Measurements from ENCODE around the gene ACTR1B.
"Not testable (repeated sequence)": the region's sequence is repeated elsewhere in the genome, so short reads cannot be mapped to it uniquely, and the experiment has no call there.

Gene ACTR1B

GRCh38 chr2:97673182-97673914 is 9.5 kb upstream of the ACTR1B start:
- TF ChIP-seq ZNF274 (IDR thresholded peaks at IDR 0.05; ENCODE audit: low read depth, low read length) = no peak
- H3K4me3 ChIP-seq (ENCODE audit: low read length) = no peak overlapping the region

DNA sequence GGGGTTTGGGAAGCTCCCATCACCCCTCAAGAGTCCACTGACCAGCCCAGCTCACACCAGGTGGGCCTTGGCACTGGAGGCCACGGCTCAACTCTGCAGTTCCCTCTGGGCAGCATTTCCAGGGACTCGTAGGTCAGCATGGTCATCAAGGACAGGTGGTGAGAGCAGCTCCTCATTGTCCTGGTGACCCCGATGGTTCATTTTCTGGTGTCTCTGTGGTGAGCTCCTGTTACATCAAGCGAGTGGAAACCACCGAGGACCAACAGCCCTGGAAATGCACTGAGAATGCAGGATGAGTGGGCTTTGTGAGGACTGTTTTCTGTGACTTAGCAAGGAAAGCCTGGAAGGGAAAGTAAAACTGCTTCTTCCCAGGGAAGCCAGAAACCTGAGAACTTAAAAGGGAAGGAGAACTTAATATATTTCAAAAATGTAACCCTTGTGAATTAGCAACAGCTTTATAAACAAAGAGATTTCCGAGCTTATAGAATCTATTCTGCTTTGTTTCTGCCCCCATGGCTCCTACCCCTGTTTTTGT is 8.8 kb upstream of the ACTR1B start:
- not testable (repeated sequence) for H3K4me3 ChIP-seq (ENCODE audit: low read length)

DNA sequence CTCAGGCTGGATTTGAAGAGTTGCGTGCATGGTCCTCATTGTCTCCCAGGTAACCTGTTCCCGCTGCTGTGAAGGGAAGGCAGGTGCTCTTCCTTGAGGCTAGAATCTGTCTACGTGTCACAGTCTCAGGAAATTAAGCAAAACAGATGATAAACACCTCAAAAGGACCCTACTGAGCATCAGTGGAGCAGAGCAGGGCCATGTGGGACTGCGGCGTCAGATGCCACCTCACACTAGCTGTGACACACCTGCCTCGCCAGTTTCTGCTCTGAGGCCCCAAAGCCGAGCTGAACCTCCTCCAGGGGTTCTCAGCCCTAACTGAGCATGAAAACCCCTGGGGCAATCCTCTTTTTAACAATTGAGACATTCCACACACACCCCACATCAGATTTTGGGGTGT is 7.7 kb upstream of the ACTR1B start:
- H3K4me3 ChIP-seq (ENCODE audit: low read length) = no peak overlapping the region
- no peak for TF ChIP-seq ZNF274 (IDR thresholded peaks at IDR 0.05; ENCODE audit: low read depth, low read length)

DNA sequence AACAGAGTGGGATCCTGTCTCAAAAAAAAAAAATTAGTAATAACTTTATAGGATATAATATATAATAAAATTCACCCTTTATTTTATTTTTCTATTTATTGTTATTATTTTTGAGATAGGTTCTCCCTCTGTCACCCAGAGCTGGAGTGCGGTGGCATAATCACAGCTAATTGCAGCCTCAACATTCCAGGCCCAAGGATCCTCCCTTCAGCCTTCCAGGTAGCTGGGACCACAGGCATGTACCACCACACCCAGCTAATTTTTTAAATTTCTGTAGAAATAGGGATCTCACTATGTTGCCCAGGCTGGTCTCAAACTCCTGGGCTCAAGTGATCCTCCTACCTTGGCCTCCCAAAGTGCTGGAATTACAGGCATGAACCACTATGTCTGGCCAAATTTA is 6.6 kb upstream of the ACTR1B start:
- no peak overlapping the region for H3K4me3 ChIP-seq (ENCODE audit: low read length)
- no peak for TF ChIP-seq ZNF274 (IDR thresholded peaks at IDR 0.05; ENCODE audit: low read depth, low read length)

GRCh38 chr2:97669448-97669847 is 5.6 kb upstream of the ACTR1B start, which contains the start of gene C2orf92:
C2orf92 (plus strand) TSS chr2:97669713; CDS start chr2:97669789, 76 bp downstream.
- no peak within 1 kb of the TSS for H3K4me3 ChIP-seq (ENCODE audit: low read length)
- no peak for TF ChIP-seq ZNF274 (IDR thresholded peaks at IDR 0.05; ENCODE audit: low read depth, low read length)

DNA sequence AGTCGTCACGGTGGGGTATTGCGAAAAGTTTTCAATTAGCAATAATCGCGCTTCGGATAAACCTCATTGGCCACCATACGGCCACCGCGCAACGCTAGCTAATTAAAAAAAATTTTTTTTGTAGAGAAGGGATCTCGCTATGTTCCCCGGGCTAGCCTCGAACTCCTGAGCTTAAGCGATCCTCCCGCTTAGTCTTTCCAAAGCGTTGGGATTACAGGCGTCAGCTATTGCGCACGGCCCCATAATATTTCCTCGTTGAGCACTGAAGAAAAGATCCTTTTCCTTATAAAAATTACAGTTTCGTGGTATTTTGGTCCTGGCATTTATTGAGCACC is 759 bp upstream of the ACTR1B start:
- peak overlapping the region; percentile 83 for H3K4me3 ChIP-seq (ENCODE audit: low read length)
- TF ChIP-seq ZNF274 (IDR thresholded peaks at IDR 0.05; ENCODE audit: low read depth, low read length) = no peak

- TF ChIP-seq ZNF274 (IDR thresholded peaks at IDR 0.05; ENCODE audit: low read depth, low read length) = no peak
- peak overlapping the region; percentile 82 for H3K4me3 ChIP-seq (ENCODE audit: low read length)
Measured at GRCh38 chr2:97663626-97663961, 250 bp downstream of the ACTR1B start.

DNA sequence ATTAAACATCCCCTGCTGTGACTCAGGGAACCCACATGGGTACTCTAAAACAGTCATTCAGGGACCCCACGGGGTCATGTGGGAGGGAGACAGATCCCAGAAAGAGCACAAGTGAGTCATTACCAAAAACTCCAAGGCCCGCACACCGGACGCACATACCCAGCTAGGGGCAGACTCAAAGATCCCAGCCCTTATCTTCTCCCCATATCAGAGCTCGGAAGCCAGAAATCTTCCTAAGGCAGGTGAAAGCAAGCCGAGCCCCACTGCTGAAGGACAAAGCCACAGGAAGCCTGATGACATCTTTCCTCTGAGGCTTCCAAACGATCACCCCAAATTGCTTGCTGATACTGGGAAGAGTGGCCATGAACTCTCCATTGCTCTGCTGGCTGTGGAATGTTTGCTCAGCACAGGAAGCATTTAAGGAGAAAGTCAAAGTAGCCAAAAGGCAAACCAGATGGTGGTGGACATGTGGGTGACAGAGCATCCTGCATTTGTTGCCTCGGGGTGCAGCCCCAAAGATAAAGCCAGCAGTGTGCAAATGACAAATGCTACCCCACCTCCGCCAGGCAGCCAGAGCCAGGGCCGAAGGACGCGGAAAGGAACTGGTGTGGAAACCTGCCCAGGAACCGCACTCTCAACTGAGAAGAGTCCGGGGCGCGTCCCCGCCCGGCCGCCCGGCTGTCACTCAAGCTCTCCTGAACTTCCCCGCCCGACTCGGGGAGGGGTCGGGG is 784 bp downstream of the ACTR1B start:
- no peak for TF ChIP-seq ZNF274 (IDR thresholded peaks at IDR 0.05; ENCODE audit: low read depth, low read length)
- H3K4me3 ChIP-seq (ENCODE audit: low read length) = peak overlapping the region; percentile 82

DNA sequence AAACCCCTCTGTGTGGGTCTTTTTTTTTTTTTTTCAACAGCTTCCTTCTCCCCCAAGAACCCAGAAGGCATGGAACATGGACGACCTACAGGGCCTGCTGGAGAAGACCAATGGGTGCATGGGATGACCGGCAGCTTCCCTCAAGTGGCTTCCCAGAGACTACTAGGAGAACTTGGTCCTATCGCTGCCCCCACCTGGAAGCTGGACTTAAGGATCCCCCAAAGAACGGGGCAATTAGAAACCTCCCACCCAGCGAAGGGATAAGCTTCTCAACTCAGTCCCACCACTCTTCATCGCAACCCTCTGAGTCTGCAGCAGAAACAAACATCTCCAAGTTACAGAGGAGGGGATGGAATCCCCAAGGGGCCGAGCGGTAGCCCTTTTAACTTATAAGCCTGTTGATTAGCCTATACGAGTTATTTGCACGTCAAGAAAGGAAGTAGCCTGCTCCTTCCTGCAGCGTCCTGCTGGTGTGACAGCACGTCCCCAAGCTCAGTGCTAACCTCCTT is 1.4 kb downstream of the ACTR1B start:
- peak overlapping the region; percentile 82 for H3K4me3 ChIP-seq (ENCODE audit: low read length)
- TF ChIP-seq ZNF274 (IDR thresholded peaks at IDR 0.05; ENCODE audit: low read depth, low read length) = no peak

- TF ChIP-seq ZNF274 (IDR thresholded peaks at IDR 0.05; ENCODE audit: low read depth, low read length) = no peak
- H3K4me3 ChIP-seq (ENCODE audit: low read length) = peak overlapping the region; percentile 82; the same call in 1 of the 2 replicates
Measured at GRCh38 chr2:97661927-97662326, 1.9 kb downstream of the ACTR1B start.

- H3K4me3 ChIP-seq (ENCODE audit: low read length) = no peak overlapping the region
Measured at GRCh38 chr2:97660775-97661389, 3.0 kb downstream of the ACTR1B start.

GRCh38 chr2:97660044-97660774 is 3.6 kb downstream of the ACTR1B start:
- H3K4me3 ChIP-seq (ENCODE audit: low read length) = no peak overlapping the region
- no peak for TF ChIP-seq ZNF274 (IDR thresholded peaks at IDR 0.05; ENCODE audit: low read depth, low read length)

More at GRCh38 chr2:97660775-97661389, 3.0 kb downstream of the ACTR1B start:
- TF ChIP-seq ZNF274 (IDR thresholded peaks at IDR 0.05; ENCODE audit: low read depth, low read length) = no peak

- H3K4me3 ChIP-seq (ENCODE audit: low read length) = no peak overlapping the region
- no peak for TF ChIP-seq ZNF274 (IDR thresholded peaks at IDR 0.05; ENCODE audit: low read depth, low read length)
Measured at GRCh38 chr2:97659256-97660043, 4.4 kb downstream of the ACTR1B start.

All from GM08714 (cell line).